GM23338 (cell line): ENCODE results near the gene TRIM15.

Source experiments
- CREB1 ChIP-seq: fragments of 250-450 bp; sonication (Bioruptor Pico); IDR thresholded peaks from 2 replicates; pipeline ENCODE4 v1.5.0; 2020; ENCODE audit warnings: low read depth, mild to moderate bottlenecking, moderate library complexity
- CTCF ChIP-seq, 2 experiments: fragments of 200-600 bp in 1 of 2; sonication (generic) in 1 of 2; conservative IDR thresholded peaks; 2 replicates each; pipeline versions ENCODE4 v1.5.1 to v1.6.1; 2016 to 2017; ENCODE audit warnings: antibody characterized with exemption in 2 of 2, low read depth in 2 of 2, mild to moderate bottlenecking in 2 of 2, moderate library complexity in 1 of 2
- ETS1 ChIP-seq: IDR thresholded peaks from 2 replicates; pipeline ENCODE4 v1.6.1; 2016; ENCODE audit warnings: antibody characterized with exemption
- EZH2 ChIP-seq: fragments of 200-600 bp; sonication (generic); IDR thresholded peaks from one replicate; pipeline ENCODE4 v1.8.0; 2017; ENCODE audit warnings: antibody characterized with exemption, mild to moderate bottlenecking, low read depth; ENCODE audit not compliant: unreplicated experiment
- EZH2phosphoT487 ChIP-seq: fragments of 200-600 bp; sonication (generic); IDR thresholded peaks from one replicate; pipeline ENCODE4 v1.8.1; 2018; ENCODE audit warnings: antibody characterized with exemption; ENCODE audit not compliant: unreplicated experiment
- JUNB ChIP-seq: IDR thresholded peaks from one replicate; pipeline ENCODE4 v1.6.1; 2016; ENCODE audit warnings: antibody characterized with exemption; ENCODE audit not compliant: unreplicated experiment
- POLR2AphosphoS5 ChIP-seq: IDR thresholded peaks from 2 replicates; pipeline ENCODE4 v1.6.1; 2016; ENCODE audit warnings: antibody characterized with exemption, low read depth
- REST ChIP-seq: IDR thresholded peaks from one replicate; pipeline ENCODE4 v1.6.1; 2018; ENCODE audit warnings: antibody characterized with exemption; ENCODE audit not compliant: unreplicated experiment
- STAT1 ChIP-seq: IDR thresholded peaks from one replicate; pipeline ENCODE4 v1.6.1; 2016; ENCODE audit warnings: antibody characterized with exemption; ENCODE audit not compliant: unreplicated experiment
- ZNF114 ChIP-seq: fragments of 250-450 bp; sonication (Bioruptor Pico); IDR thresholded peaks from 2 replicates; pipeline ENCODE4 v1.5.0; 2020; ENCODE audit warnings: mild to moderate bottlenecking, moderate library complexity
- ZNF462 ChIP-seq: fragments of 250-450 bp; sonication (Bioruptor Pico); IDR thresholded peaks from 2 replicates; pipeline ENCODE4 v1.5.0; 2020; ENCODE audit warnings: mild to moderate bottlenecking, moderate library complexity

GRCh38 chr6:30175765-30176164 lies 12.4 kb downstream of the TRIM15 start:
- TF ChIP-seq REST (no peak), CTCF (conservative IDR thresholded peaks at IDR 0.05; ENCODE audit: low read depth in 2 of 2) (no peak), EZH2 (no peak), POLR2AphosphoS5 (no peak), CREB1 (CRISPR knock-in tag) (no peak), ZNF114 (CRISPR knock-in tag) (no peak), EZH2phosphoT487 (no peak), STAT1 (no peak), ETS1 (no peak), JUNB (no peak), ZNF462 (CRISPR knock-in tag) (no peak)
